HepG2 (cell line): Measurements from ENCODE around the gene TTPAL. TPM values are rescaled to one million over a fixed set of nuclear protein-coding genes. Genes with fewer than 3 reads are reported as not detected.
A peak's percentile ranks its signal among the peaks of the same experiment; 100 is the strongest.

Experiments
- FIP1L1 ChIP-seq: fragments of 200-400 bp; formaldehyde crosslinking; IDR thresholded peaks from 2 replicates; pipeline ENCODE4 v1.6.1; 2018; ENCODE audit warnings: low read depth, mild to moderate bottlenecking, low read length, moderate library complexity, borderline replicate concordance; ENCODE audit not compliant: insufficient read depth
- HMGA1 ChIP-seq: sonication (generic); formaldehyde crosslinking; conservative IDR thresholded peaks from 2 replicates; pipeline ENCODE4 v1.4.0; 2020; ENCODE audit warnings: missing genetic modification reagents
- HMGXB4 ChIP-seq, 2 experiments: sonication (generic) in 1 of 2; formaldehyde crosslinking in 1 of 2; IDR thresholded peaks; 2 replicates each; pipeline versions ENCODE4 v1.4.0 to v1.6.1; 2018 to 2020; ENCODE audit warnings: missing genetic modification reagents in 2 of 2, borderline replicate concordance in 1 of 2, low read depth in 1 of 2, mild to moderate bottlenecking in 1 of 2, missing biosample characterization in 1 of 2
- IRF1 ChIP-seq: sonication (generic); formaldehyde crosslinking; IDR thresholded peaks from 2 replicates; pipeline ENCODE4 v1.4.0; 2020; ENCODE audit warnings: low read depth, mild to moderate bottlenecking, missing genetic modification reagents
- MTF1 ChIP-seq: sonication (generic); formaldehyde crosslinking; IDR thresholded peaks from 2 replicates; pipeline ENCODE4 v1.5.0; 2020; ENCODE audit warnings: missing genetic modification reagents
- NFKBIZ ChIP-seq: IDR thresholded peaks from 2 replicates; pipeline ENCODE4 v1.6.1; 2018; ENCODE audit warnings: missing genetic modification reagents, missing compliant biosample characterization
- NR2C2 ChIP-seq: sonication (generic); formaldehyde crosslinking; IDR thresholded peaks from 2 replicates; pipeline ENCODE4 v1.4.0; 2020; ENCODE audit warnings: missing genetic modification reagents, mild to moderate bottlenecking, moderate library complexity, borderline replicate concordance
- PRPF4 ChIP-seq: fragments of 200-400 bp; formaldehyde crosslinking; IDR thresholded peaks from 2 replicates; pipeline ENCODE4 v1.6.1; 2016; ENCODE audit warnings: low read length, low read depth; ENCODE audit not compliant: poor library complexity, severe bottlenecking
- REPIN1 ChIP-seq: sonication (generic); formaldehyde crosslinking; IDR thresholded peaks from 2 replicates; pipeline ENCODE4 v1.8.0; 2022; ENCODE audit warnings: missing genetic modification reagents, low read depth, mild to moderate bottlenecking, borderline replicate concordance
- SIX4 ChIP-seq: sonication (generic); formaldehyde crosslinking; IDR thresholded peaks from 2 replicates; pipeline ENCODE4 v1.4.0; 2020; ENCODE audit warnings: missing genetic modification reagents
- SMC3 ChIP-seq: IDR thresholded peaks from 2 replicates; pipeline ENCODE4 v1.6.1; 2011; ENCODE audit warnings: low read length, improper control_type of control experiment
- TCF7L2 ChIP-seq: IDR thresholded peaks from 2 replicates; pipeline ENCODE4 v1.6.1; 2011; ENCODE audit warnings: mild to moderate bottlenecking, low read depth, low read length, moderate library complexity
- TMF1 ChIP-seq: sonication (generic); formaldehyde crosslinking; IDR thresholded peaks from 2 replicates; pipeline ENCODE4 v1.8.1; 2022; ENCODE audit warnings: low read depth, missing genetic modification reagents
- UBTF ChIP-seq: sonication (generic); formaldehyde crosslinking; IDR thresholded peaks from 2 replicates; pipeline ENCODE4 v1.4.0; 2020; ENCODE audit warnings: mild to moderate bottlenecking, missing genetic modification reagents
- ZGPAT ChIP-seq: IDR thresholded peaks from 2 replicates; pipeline ENCODE4 v1.6.1; 2016; ENCODE audit warnings: mild to moderate bottlenecking
- ZNF138 ChIP-seq: sonication (generic); formaldehyde crosslinking; IDR thresholded peaks from 2 replicates; pipeline ENCODE4 v1.5.0; 2020; ENCODE audit warnings: mild to moderate bottlenecking, low read depth, missing genetic modification reagents
- ZNF207 ChIP-seq: fragments of 450-650 bp; IDR thresholded peaks from 2 replicates; pipeline ENCODE4 v1.6.1; 2016; ENCODE audit warnings: antibody characterized with exemption, borderline replicate concordance
- polyA plus RNA-seq, 8 experiments: library from polyadenylated mRNA; depleted of rRNA in 3 of 8; stranded (reverse) in 7 of 8; unstranded in 1 of 8; fragments of >200 nt; fragmentation: Illumina TruSeq in 4 of 8; extraction: Trizol in 4 of 8; gene quantifications; 2 replicates each; pipeline versions ENCODE4 v1.2.1 to v1.2.3, GENCODE V29; 2011 to 2016; ENCODE audit warnings: low read depth in 4 of 8, missing spikeins in 1 of 8, mixed read lengths in 1 of 8; ENCODE audit not compliant: insufficient read depth in 1 of 8
- total RNA-seq, 5 experiments: library from RNA; depleted of rRNA; stranded (reverse); fragments of >200 nt; fragmentation: Illumina TruSeq; extraction: Trizol; gene quantifications; 2 replicates each; pipeline ENCODE4 v1.2.3, GENCODE V29; 2016; ENCODE audit warnings: low read depth in 1 of 5
- TF ChIP-seq, protein P1 (sequence below): sonication (generic); formaldehyde crosslinking; IDR thresholded peaks from 2 replicates; pipeline ENCODE4 v1.4.0; 2020; ENCODE audit warnings: missing genetic modification reagents
- TF ChIP-seq, protein P2 (sequence below): sonication (generic); formaldehyde crosslinking; IDR thresholded peaks from 2 replicates; pipeline ENCODE4 v1.4.0; 2020; ENCODE audit warnings: missing genetic modification reagents

The TTPAL gene
- total and polyA plus RNA-seq, 2 of the 13 experiments (the other 11 are each of a cell fraction or from before 2014, with no cell fraction given): 4.3 to 18.8 TPM

DNA sequence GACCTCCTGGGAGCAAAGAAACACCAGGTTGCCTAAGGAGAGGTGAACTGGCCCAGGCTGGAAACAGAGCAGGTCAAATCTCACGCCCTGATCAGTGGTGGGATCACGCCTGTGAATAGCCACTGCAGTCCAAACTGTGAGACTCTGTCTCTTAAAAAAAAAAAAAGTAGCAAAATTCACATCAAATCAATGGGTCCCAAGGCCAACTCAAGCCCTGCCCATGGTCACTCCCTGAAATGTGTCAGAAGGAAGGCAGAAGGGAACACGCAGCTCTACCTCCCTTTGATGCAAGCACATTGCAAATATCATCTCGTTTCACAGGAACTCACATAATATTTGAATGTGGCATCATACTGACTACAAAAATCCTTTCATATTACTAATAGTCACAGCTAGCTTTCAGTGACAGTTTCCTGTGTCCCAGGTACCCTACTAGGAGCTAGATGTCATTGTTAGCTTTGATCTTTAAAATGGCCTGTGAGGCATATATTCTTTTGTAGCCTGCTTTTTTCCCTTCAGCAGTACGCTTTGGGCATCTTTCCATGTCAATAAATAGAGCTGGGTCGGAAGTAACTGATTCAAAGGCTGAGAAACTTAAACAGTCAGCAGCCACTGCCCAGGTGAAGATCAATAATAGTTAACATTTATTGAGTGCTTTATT is 14.4 kb upstream of the TTPAL start (continued):
- TF ChIP-seq UBTF (no peak), FIP1L1 (no peak), TCF7L2 (no peak), SMC3 (no peak), HMGXB4 (CRISPR knock-in tag; IDR thresholded peaks at IDR 0.05; ENCODE audit: borderline replicate concordance in 1 of 2, low read depth in 1 of 2) (0 out of 4 replicates have a peak, but pooled peaks of 1 of the 2 experiments have one; percentile 12), ZNF138 (CRISPR knock-in tag) (no peak), REPIN1 (CRISPR knock-in tag) (peak; percentile 7; the same call in 1 of the 2 replicates), SIX4 (CRISPR knock-in tag) (no peak), PRPF4 (no peak), NFKBIZ (CRISPR knock-in tag) (no peak; the same call in 1 of the 2 replicates), HMGA1 (no peak), ZGPAT (CRISPR knock-in tag) (no peak), MTF1 (CRISPR knock-in tag) (no peak), NR2C2 (CRISPR knock-in tag) (no peak), TMF1 (CRISPR knock-in tag) (no peak), ZNF207 (no peak), IRF1 (no peak)
- TF ChIP-seq, protein P1, sequence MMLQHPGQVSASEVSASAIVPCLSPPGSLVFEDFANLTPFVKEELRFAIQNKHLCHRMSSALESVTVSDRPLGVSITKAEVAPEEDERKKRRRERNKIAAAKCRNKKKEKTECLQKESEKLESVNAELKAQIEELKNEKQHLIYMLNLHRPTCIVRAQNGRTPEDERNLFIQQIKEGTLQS (CRISPR knock-in tag): no peak
- TF ChIP-seq, protein P2, sequence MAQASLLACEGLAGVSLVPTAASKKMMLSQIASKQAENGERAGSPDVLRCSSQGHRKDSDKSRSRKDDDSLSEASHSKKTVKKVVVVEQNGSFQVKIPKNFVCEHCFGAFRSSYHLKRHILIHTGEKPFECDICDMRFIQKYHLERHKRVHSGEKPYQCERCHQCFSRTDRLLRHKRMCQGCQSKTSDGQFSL (CRISPR knock-in tag): no peak
